Measurements from ENCODE around the gene MYO9B. TPM values are rescaled to one million over a fixed set of nuclear protein-coding genes. Genes with fewer than 3 reads are reported as not detected.

Gene MYO9B
- total RNA-seq, 1 experiment from 2014 or later: 85.4 TPM

GRCh38 chr19:17162580-17162979, 87.0 kb downstream of the MYO9B start:
- Histone ChIP-seq H3K27ac (ENCODE audit: low read depth, low read length, poor library complexity, severe bottlenecking) (no peak overlapping the region), H3K9me3 (ENCODE audit: low read depth, low read length, poor library complexity, severe bottlenecking) (no peaks in the 10 kb centered on the region), H3K36me3 (ENCODE audit: insufficient read depth, low read length, poor library complexity, severe bottlenecking) (peaks cover 40% of the 10 kb centered on the region), H3K4me3 (ENCODE audit: low read depth, low read length, poor library complexity, severe bottlenecking) (no peak overlapping the region), H3K27me3 (replicated peaks; ENCODE audit: insufficient read depth, low read depth, low read length, poor library complexity) (no peaks in the 10 kb centered on the region), H3K4me1 (ENCODE audit: insufficient read depth, low read length, poor library complexity, severe bottlenecking) (no peaks in the 10 kb centered on the region)
- intact Hi-C loops (cut with micrococcal nuclease; ENCODE audit: unreplicated experiment): no loop called here
- no peak for DNase-seq (ENCODE audit: low spot score)
- TF ChIP-seq CTCF (conservative IDR thresholded peaks at IDR 0.05; ENCODE audit: low read depth, low read length): no peak
- no peak for TF ChIP-seq EZH2 (IDR thresholded peaks at IDR 0.05; ENCODE audit: borderline replicate concordance, low read depth, low read length, poor library complexity, severe bottlenecking)
- POLR2A ChIA-PET (ENCODE audit: low non-redundant PET): no interaction called here
- CTCF ChIA-PET: no interaction called here
- no TSS peak for BruUV-seq (replicated peaks)

GRCh38 chr19:17163652-17164051, 88.1 kb downstream of the MYO9B start:
- no TSS peak for BruUV-seq (replicated peaks)
- POLR2A ChIA-PET (ENCODE audit: low non-redundant PET): no interaction called here
- H3K4me3 ChIP-seq (ENCODE audit: low read depth, low read length, poor library complexity, severe bottlenecking): no peak overlapping the region
- CTCF ChIA-PET: no interaction called here
- H3K36me3 ChIP-seq (ENCODE audit: insufficient read depth, low read length, poor library complexity, severe bottlenecking): peaks cover 50% of the 10 kb centered on the region
- H3K27ac ChIP-seq (ENCODE audit: low read depth, low read length, poor library complexity, severe bottlenecking): no peak overlapping the region
- no peak for DNase-seq (ENCODE audit: low spot score)
- TF ChIP-seq CTCF (conservative IDR thresholded peaks at IDR 0.05; ENCODE audit: low read depth, low read length) (no peak), EZH2 (IDR thresholded peaks at IDR 0.05; ENCODE audit: borderline replicate concordance, low read depth, low read length, poor library complexity, severe bottlenecking) (no peak)
- no peaks in the 10 kb centered on the region for H3K9me3 ChIP-seq (ENCODE audit: low read depth, low read length, poor library complexity, severe bottlenecking)
- H3K27me3 ChIP-seq (replicated peaks; ENCODE audit: insufficient read depth, low read depth, low read length, poor library complexity): no peaks in the 10 kb centered on the region
- intact Hi-C loops (cut with micrococcal nuclease; ENCODE audit: unreplicated experiment): no loop called here
- no peaks in the 10 kb centered on the region for H3K4me1 ChIP-seq (ENCODE audit: insufficient read depth, low read length, poor library complexity, severe bottlenecking)

- peaks cover 58% of the 10 kb centered on the region for H3K36me3 ChIP-seq (ENCODE audit: insufficient read depth, low read length, poor library complexity, severe bottlenecking)
- TF ChIP-seq CTCF (conservative IDR thresholded peaks at IDR 0.05; ENCODE audit: low read depth, low read length) (no peak), EZH2 (IDR thresholded peaks at IDR 0.05; ENCODE audit: borderline replicate concordance, low read depth, low read length, poor library complexity, severe bottlenecking) (no peak)
- CTCF ChIA-PET: no interaction called here
- POLR2A ChIA-PET (ENCODE audit: low non-redundant PET): no interaction called here
- no peaks in the 10 kb centered on the region for H3K9me3 ChIP-seq (ENCODE audit: low read depth, low read length, poor library complexity, severe bottlenecking)
- no peaks in the 10 kb centered on the region for H3K27me3 ChIP-seq (replicated peaks; ENCODE audit: insufficient read depth, low read depth, low read length, poor library complexity)
- no peak overlapping the region for H3K4me3 ChIP-seq (ENCODE audit: low read depth, low read length, poor library complexity, severe bottlenecking)
- no peaks in the 10 kb centered on the region for H3K4me1 ChIP-seq (ENCODE audit: insufficient read depth, low read length, poor library complexity, severe bottlenecking)
- no peak for DNase-seq (ENCODE audit: low spot score)
- intact Hi-C loops (cut with micrococcal nuclease; ENCODE audit: unreplicated experiment): no loop called here
- no TSS peak for BruUV-seq (replicated peaks)
- no peak overlapping the region for H3K27ac ChIP-seq (ENCODE audit: low read depth, low read length, poor library complexity, severe bottlenecking)
Observed at GRCh38 chr19:17164639-17165038, 89.1 kb downstream of the MYO9B start.

Data from A673 (cell line).